ENCODE data around the gene ATP6V1E1. TPM values are rescaled to one million over a fixed set of nuclear protein-coding genes. Genes with fewer than 3 reads are reported as not detected.

Gene ATP6V1E1
- total RNA-seq, 4 donors from 2014 or later: 159 to 181 (median 165) TPM

DNA sequence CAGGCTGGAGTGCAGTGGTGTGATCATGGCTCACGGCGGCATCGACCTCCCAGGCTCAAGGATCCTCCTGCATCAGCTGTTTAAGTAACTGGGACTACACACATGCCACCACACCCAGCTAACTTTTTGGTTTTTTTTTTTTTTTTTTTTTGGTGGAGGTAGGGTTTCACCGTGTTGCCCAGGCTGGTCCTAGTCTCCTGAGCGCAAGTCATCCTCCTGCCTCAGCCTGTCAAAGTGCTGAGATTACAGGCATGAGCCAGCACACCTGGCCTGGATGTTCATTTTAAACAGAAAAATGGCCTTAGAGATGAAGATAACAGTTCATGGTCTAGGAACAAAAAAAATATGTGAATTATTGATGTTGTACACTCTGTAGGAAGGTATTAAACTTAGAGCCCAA, 78.9 kb downstream of the ATP6V1E1 start:
- TF ChIP-seq, protein P1, sequence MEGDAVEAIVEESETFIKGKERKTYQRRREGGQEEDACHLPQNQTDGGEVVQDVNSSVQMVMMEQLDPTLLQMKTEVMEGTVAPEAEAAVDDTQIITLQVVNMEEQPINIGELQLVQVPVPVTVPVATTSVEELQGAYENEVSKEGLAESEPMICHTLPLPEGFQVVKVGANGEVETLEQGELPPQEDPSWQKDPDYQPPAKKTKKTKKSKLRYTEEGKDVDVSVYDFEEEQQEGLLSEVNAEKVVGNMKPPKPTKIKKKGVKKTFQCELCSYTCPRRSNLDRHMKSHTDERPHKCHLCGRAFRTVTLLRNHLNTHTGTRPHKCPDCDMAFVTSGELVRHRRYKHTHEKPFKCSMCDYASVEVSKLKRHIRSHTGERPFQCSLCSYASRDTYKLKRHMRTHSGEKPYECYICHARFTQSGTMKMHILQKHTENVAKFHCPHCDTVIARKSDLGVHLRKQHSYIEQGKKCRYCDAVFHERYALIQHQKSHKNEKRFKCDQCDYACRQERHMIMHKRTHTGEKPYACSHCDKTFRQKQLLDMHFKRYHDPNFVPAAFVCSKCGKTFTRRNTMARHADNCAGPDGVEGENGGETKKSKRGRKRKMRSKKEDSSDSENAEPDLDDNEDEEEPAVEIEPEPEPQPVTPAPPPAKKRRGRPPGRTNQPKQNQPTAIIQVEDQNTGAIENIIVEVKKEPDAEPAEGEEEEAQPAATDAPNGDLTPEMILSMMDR (IDR thresholded peaks at IDR 0.05; ENCODE audit: low read depth): no peak

DNA sequence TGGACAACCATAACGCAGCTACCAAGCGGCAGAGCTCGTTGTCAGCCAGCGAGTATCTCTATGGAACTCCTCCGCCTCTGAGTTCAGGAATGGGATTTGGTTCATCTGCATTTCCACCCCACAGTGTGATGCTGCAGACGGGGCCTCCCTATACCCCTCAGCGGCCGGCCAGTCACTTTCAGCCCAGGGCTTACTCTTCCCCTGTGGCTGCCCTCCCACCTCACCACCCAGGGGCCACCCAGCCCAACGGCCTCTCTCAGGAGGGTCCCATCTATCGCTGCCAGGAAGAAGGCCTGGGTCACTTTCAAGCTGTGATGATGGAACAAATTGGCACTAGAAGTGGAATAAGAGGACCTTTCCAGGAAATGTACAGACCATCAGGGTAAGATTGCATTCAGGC, 79.4 kb downstream of the ATP6V1E1 start:
- TF ChIP-seq, protein P1 (IDR thresholded peaks at IDR 0.05; ENCODE audit: low read depth): no peak

DNA sequence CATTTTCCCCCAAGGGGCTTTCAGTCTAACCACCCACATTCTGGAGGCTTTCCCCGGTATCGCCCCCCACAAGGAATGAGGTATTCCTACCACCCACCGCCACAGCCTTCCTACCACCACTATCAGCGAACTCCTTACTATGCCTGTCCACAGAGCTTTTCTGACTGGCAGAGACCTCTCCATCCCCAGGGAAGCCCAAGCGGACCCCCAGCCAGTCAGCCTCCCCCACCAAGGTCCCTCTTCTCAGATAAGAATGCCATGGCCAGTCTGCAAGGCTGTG, 79.9 kb downstream of the ATP6V1E1 start:
- TF ChIP-seq, protein P1 (IDR thresholded peaks at IDR 0.05; ENCODE audit: low read depth): no peak

DNA sequence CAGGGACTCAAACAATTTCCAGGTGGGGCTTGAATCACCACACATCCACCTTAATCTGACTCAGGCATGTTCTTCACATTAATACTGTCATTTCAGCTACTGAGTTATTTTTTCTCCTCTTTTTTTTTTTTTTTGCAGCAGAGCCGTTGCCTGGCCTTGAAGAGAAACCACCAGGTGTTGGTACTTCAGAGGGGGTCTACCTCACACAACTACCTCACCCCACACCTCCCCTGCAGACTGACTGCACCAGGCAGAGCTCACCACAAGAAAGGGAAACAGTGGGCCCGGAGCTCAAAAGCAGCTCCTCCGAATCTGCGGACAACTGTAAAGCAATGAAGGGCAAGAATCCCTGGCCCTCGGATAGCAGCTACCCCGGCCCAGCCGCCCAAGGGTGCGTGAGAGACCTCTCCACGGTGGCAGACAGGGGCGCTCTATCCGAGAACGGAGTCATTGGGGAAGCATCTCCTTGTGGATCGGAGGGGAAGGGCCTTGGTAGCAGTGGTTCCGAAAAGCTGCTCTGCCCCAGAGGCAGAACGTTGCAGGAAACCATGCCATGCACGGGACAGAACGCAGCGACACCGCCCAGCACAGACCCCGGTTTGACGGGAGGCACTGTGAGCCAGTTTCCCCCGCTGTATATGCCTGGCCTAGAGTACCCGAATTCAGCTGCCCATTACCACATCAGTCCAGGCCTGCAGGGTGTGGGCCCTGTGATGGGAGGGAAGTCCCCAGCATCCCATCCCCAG, 80.4 kb downstream of the ATP6V1E1 start:
- TF ChIP-seq, protein P1 (IDR thresholded peaks at IDR 0.05; ENCODE audit: low read depth): no peak

DNA sequence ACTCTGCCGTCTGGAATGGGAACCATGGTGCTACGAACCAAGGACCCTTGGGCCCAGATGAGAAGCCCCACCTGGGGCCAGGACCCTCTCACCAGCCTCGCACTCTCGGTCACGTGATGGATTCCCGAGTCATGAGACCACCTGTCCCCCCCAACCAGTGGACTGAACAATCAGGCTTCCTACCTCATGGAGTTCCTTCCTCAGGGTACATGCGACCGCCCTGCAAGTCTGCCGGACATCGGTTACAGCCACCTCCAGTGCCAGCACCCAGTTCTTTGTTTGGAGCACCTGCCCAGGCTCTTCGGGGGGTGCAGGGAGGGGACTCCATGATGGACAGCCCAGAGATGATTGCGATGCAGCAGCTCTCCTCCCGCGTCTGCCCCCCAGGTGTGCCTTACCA, 86.1 kb downstream of the ATP6V1E1 start:
- TF ChIP-seq, protein P1 (IDR thresholded peaks at IDR 0.05; ENCODE audit: low read depth): no peak

Other genes with a start within 250 kb of the ATP6V1E1 start
- gene SLC25A18, start 65.3 kb downstream of the ATP6V1E1 start, total RNA-seq: 10 to 100 TPM; 12.8 to 43.9 (median 17.0) TPM
- 100 to 1,000 TPM in 3 of 4 donors, 10 to 100 TPM in 1; 65.9 to 205 (median 143) TPM for gene BCL2L13, start 10.0 kb upstream of the ATP6V1E1 start, total RNA-seq
- gene BID, start 145.7 kb upstream of the ATP6V1E1 start, total RNA-seq: 10 to 100 TPM; 24.2 to 53.0 (median 37.0) TPM